Measurements from ENCODE around the gene LRR1. TPM values are rescaled to one million over a fixed set of nuclear protein-coding genes. Genes with fewer than 3 reads are reported as not detected.

The LRR1 gene
- total RNA-seq, 2 experiments from 2014 or later, result 37.3 to 47.9 TPM

GRCh38 chr14:49633640-49634546 is 35.2 kb downstream of the LRR1 start:
- peak overlapping the region; percentile 98 for H3K4me3 Mint-ChIP-seq
- peak; percentile 98 for DNase-seq
- H3K27ac Mint-ChIP-seq, result peak overlapping the region; percentile 95
- ChIA-PET CTCF (interaction anchor here (0.5 to 6.1 kb wide), 40 partner anchors 12 to 1092 kb away, joined by 3 to 78 read pairs (median 3); partner anchors contain the start of genes KLHDC2, LRR1, MGAT2 and NEMF), POLR2A (interaction anchor here (0.6 to 5.6 kb wide), 12 partner anchors 10 to 991 kb away, joined by 3 to 68 read pairs (median 5); partner anchors contain the start of genes KLHDC2, LRR1, MGAT2 and NEMF)
- no peaks in the 10 kb centered on the region for H3K9me3 Mint-ChIP-seq (ENCODE audit: low read depth)
- intact Hi-C loops (cut with DNase I, micrococcal nuclease), result loop anchor here (1.0 to 5.0 kb wide), 20 partner anchors 14 to 899 kb away; partner anchors contain the start of genes DMAC2L (in 2 of the 2), KLHDC2 (in 2 of the 2), L2HGDH (in 2 of the 2) and MGAT2 (in 2 of the 2)
- H3K27me3 Mint-ChIP-seq, result no peaks in the 10 kb centered on the region
- peaks cover 46% of the 10 kb centered on the region for H3K4me1 Mint-ChIP-seq
- peak; percentile 88 for ATAC-seq
- H3K36me3 Mint-ChIP-seq (ENCODE audit: low read depth), result peaks cover 45% of the 10 kb centered on the region

- H3K4me3 Mint-ChIP-seq, result peak within 1 kb of the TSS; percentile 98
- DNase-seq (peak; percentile 81), ATAC-seq (peak; percentile 35)
- H3K9me3 Mint-ChIP-seq (ENCODE audit: low read depth), result no peaks in the 10 kb centered on the region
- H3K4me1 Mint-ChIP-seq, result peaks cover 46% of the 10 kb centered on the region
- intact Hi-C loops (cut with DNase I, micrococcal nuclease), result loop anchor here (1.0 to 5.0 kb wide), 21 partner anchors 14 to 898 kb away; partner anchors contain the start of genes DMAC2L (in 2 of the 2), KLHDC2 (in 2 of the 2), L2HGDH (in 2 of the 2) and MGAT2 (in 2 of the 2)
- no peaks in the 10 kb centered on the region for H3K27me3 Mint-ChIP-seq
- peaks cover 49% of the 10 kb centered on the region for H3K36me3 Mint-ChIP-seq (ENCODE audit: low read depth)
- peak within 1 kb of the TSS; percentile 98 for H3K27ac Mint-ChIP-seq
- ChIA-PET CTCF (interaction anchor here (0.6 to 6.1 kb wide), 31 partner anchors 12 to 855 kb away, joined by 3 to 78 read pairs (median 4); partner anchors contain the start of genes KLHDC2, LRR1, MGAT2 and NEMF), POLR2A (interaction anchor here (0.6 to 5.6 kb wide), 9 partner anchors 14 to 990 kb away, joined by 3 to 68 read pairs (median 8); partner anchors contain the start of genes LRR1, MGAT2, NEMF and POLE2)
Measured at GRCh38 chr14:49634547-49635334, 36.0 kb downstream of the LRR1 start, which contains the start of gene DNAAF2. Gene DNAAF2 (minus strand): TSS chr14:49635244. CDS start chr14:49635149, 95 bp downstream.

- H3K27me3 Mint-ChIP-seq, result no peaks in the 10 kb centered on the region
- no peaks in the 10 kb centered on the region for H3K9me3 Mint-ChIP-seq (ENCODE audit: low read depth)
- peaks cover 48% of the 10 kb centered on the region for H3K4me1 Mint-ChIP-seq
- H3K27ac Mint-ChIP-seq, result peak overlapping the region; percentile 79
- peaks cover 50% of the 10 kb centered on the region for H3K36me3 Mint-ChIP-seq (ENCODE audit: low read depth)
- ChIA-PET POLR2A (no interaction called here), CTCF (interaction anchor here (0.7 to 6.1 kb wide), 2 partner anchors 15 to 139 kb away, joined by 5 to 78 read pairs; partner anchors contain the start of genes MGAT2 and RPL36AL)
- peak overlapping the region; percentile 11 for H3K4me3 Mint-ChIP-seq
- ATAC-seq (no peak), DNase-seq (no peak)
- intact Hi-C loops (cut with DNase I, micrococcal nuclease), result loop anchor here in 1 of 2 experiments (5.0 kb wide), 1 partner anchor 480 kb away; the partner anchor contains the start of gene VCPKMT
Measured at GRCh38 chr14:49636866-49637265, 38.1 kb downstream of the LRR1 start.

- DNase-seq (no peak), ATAC-seq (no peak)
- Mint-ChIP-seq H3K4me1 (peaks cover 51% of the 10 kb centered on the region), H3K27me3 (no peaks in the 10 kb centered on the region), H3K4me3 (no peak overlapping the region), H3K9me3 (ENCODE audit: low read depth) (no peaks in the 10 kb centered on the region), H3K27ac (no peak overlapping the region), H3K36me3 (ENCODE audit: low read depth) (peaks cover 51% of the 10 kb centered on the region)
- ChIA-PET CTCF (interaction anchor here (0.6 to 1.8 kb wide), 4 partner anchors 11 to 223 kb away, joined by 4 to 7 read pairs (median 4); partner anchors contain the start of genes NEMF and RPL36AL), POLR2A (no interaction called here)
- intact Hi-C loops (cut with DNase I, micrococcal nuclease), result loop anchor here in 1 of 2 experiments (5.0 kb wide), 1 partner anchor 480 kb away; the partner anchor contains the start of gene VCPKMT
Measured at GRCh38 chr14:49637534-49638078, 38.9 kb downstream of the LRR1 start.

GRCh38 chr14:49640540-49641417 is 42.0 kb downstream of the LRR1 start:
- DNase-seq (no peak), ATAC-seq (no peak)
- intact Hi-C loops (cut with DNase I, micrococcal nuclease), result no loop called here
- CTCF ChIA-PET, result interaction anchor here (0.6 to 1.4 kb wide), 4 partner anchors 24 to 179 kb away, joined by 3 to 5 read pairs (median 4); no protein-coding TSS in a partner anchor
- H3K36me3 Mint-ChIP-seq (ENCODE audit: low read depth), result peaks cover 48% of the 10 kb centered on the region
- H3K4me3 Mint-ChIP-seq, result no peak overlapping the region
- no peak overlapping the region for H3K27ac Mint-ChIP-seq
- POLR2A ChIA-PET, result interaction anchor here (0.6 to 1.0 kb wide), 2 partner anchors 128 to 210 kb away, joined by 3 to 4 read pairs; no protein-coding TSS in a partner anchor
- H3K27me3 Mint-ChIP-seq, result no peaks in the 10 kb centered on the region
- no peaks in the 10 kb centered on the region for H3K9me3 Mint-ChIP-seq (ENCODE audit: low read depth)
- peaks cover 49% of the 10 kb centered on the region for H3K4me1 Mint-ChIP-seq

GRCh38 chr14:49641697-49642129 is 43.0 kb downstream of the LRR1 start:
- Mint-ChIP-seq H3K36me3 (ENCODE audit: low read depth) (peaks cover 41% of the 10 kb centered on the region), H3K4me1 (peaks cover 42% of the 10 kb centered on the region), H3K27ac (peak overlapping the region; percentile 28), H3K4me3 (no peak overlapping the region), H3K27me3 (no peaks in the 10 kb centered on the region), H3K9me3 (ENCODE audit: low read depth) (no peaks in the 10 kb centered on the region)
- ChIA-PET CTCF (interaction anchor here (0.6 to 1.4 kb wide), 2 partner anchors 23 to 46 kb away, joined by 3 to 4 read pairs; no protein-coding TSS in a partner anchor), POLR2A (no interaction called here)
- ATAC-seq (no peak), DNase-seq (no peak)
- intact Hi-C loops (cut with DNase I, micrococcal nuclease), result no loop called here

- DNase-seq, result no peak
- H3K4me1 Mint-ChIP-seq, result peaks cover 43% of the 10 kb centered on the region
- CTCF ChIA-PET, result interaction anchor here (0.6 to 1.4 kb wide), 3 partner anchors 23 to 138 kb away, joined by 3 to 5 read pairs (median 3); no protein-coding TSS in a partner anchor
- no peak overlapping the region for H3K4me3 Mint-ChIP-seq
- H3K36me3 Mint-ChIP-seq (ENCODE audit: low read depth), result peaks cover 42% of the 10 kb centered on the region
- H3K27me3 Mint-ChIP-seq, result no peaks in the 10 kb centered on the region
- H3K9me3 Mint-ChIP-seq (ENCODE audit: low read depth), result no peaks in the 10 kb centered on the region
- POLR2A ChIA-PET, result interaction anchor here (0.7 kb wide), 1 partner anchor 636 kb away, joined by 6 read pairs; no protein-coding TSS in a partner anchor
- intact Hi-C loops (cut with DNase I, micrococcal nuclease), result no loop called here
- peak overlapping the region; percentile 28 for H3K27ac Mint-ChIP-seq
- ATAC-seq, result no peak
Measured at GRCh38 chr14:49642163-49642562, 43.4 kb downstream of the LRR1 start.

- H3K27me3 Mint-ChIP-seq, result no peaks in the 10 kb centered on the region
- intact Hi-C loops (cut with DNase I, micrococcal nuclease), result no loop called here
- no peaks in the 10 kb centered on the region for H3K4me1 Mint-ChIP-seq
- peaks cover 9% of the 10 kb centered on the region for H3K36me3 Mint-ChIP-seq (ENCODE audit: low read depth)
- DNase-seq (no peak), ATAC-seq (no peak)
- no peak overlapping the region for H3K4me3 Mint-ChIP-seq
- CTCF ChIA-PET, result no interaction called here
- H3K9me3 Mint-ChIP-seq (ENCODE audit: low read depth), result no peaks in the 10 kb centered on the region
- no peak overlapping the region for H3K27ac Mint-ChIP-seq
- POLR2A ChIA-PET, result no interaction called here
Measured at GRCh38 chr14:49653508-49653907, 54.8 kb downstream of the LRR1 start.

GRCh38 chr14:49654511-49654910 is 55.8 kb downstream of the LRR1 start:
- ChIA-PET CTCF (no interaction called here), POLR2A (no interaction called here)
- Mint-ChIP-seq H3K4me3 (no peak overlapping the region), H3K36me3 (ENCODE audit: low read depth) (peaks cover 9% of the 10 kb centered on the region), H3K27ac (no peak overlapping the region), H3K4me1 (no peaks in the 10 kb centered on the region), H3K27me3 (no peaks in the 10 kb centered on the region), H3K9me3 (ENCODE audit: low read depth) (no peaks in the 10 kb centered on the region)
- intact Hi-C loops (cut with DNase I, micrococcal nuclease), result no loop called here
- ATAC-seq (no peak), DNase-seq (no peak)
